ENCODE measurements around the gene GNA12.

GNA12 gene

GRCh38 chr7:2725178-2726105 lies 118.7 kb downstream of the GNA12 start:
- no peak for TF ChIP-seq MAX (IDR thresholded peaks at IDR 0.05)
- no peak for TF ChIP-seq RAD21 (IDR thresholded peaks at IDR 0.05; ENCODE audit: low read depth)
- TF ChIP-seq TEAD4 (IDR thresholded peaks at IDR 0.05) = no peak
- TF ChIP-seq FOXM1 (IDR thresholded peaks at IDR 0.05; ENCODE audit: borderline replicate concordance, low read depth) = no peak
- no peak for TF ChIP-seq USF1 (IDR thresholded peaks at IDR 0.05)

GRCh38 chr7:2724453-2725177 lies 119.5 kb downstream of the GNA12 start:
- TF ChIP-seq EP300 (IDR thresholded peaks at IDR 0.05; ENCODE audit: borderline replicate concordance) (no peak), TEAD4 (IDR thresholded peaks at IDR 0.05) (no peak), TAF1 (IDR thresholded peaks at IDR 0.05; ENCODE audit: low read depth) (no peak), TCF12 (IDR thresholded peaks at IDR 0.05; ENCODE audit: low read depth) (no peak), MAX (IDR thresholded peaks at IDR 0.05) (no peak), CEBPB (IDR thresholded peaks at IDR 0.05) (no peak), CREB1 (IDR thresholded peaks at IDR 0.05; ENCODE audit: low read depth) (no peak), RAD21 (IDR thresholded peaks at IDR 0.05; ENCODE audit: low read depth) (no peak)

- TF ChIP-seq TCF12 (IDR thresholded peaks at IDR 0.05; ENCODE audit: low read depth) (no peak), FOXM1 (IDR thresholded peaks at IDR 0.05; ENCODE audit: borderline replicate concordance, low read depth) (no peak), NFIC (IDR thresholded peaks at IDR 0.05) (no peak), ZBTB7A (IDR thresholded peaks at IDR 0.05; ENCODE audit: low read depth) (no peak), TAF1 (IDR thresholded peaks at IDR 0.05; ENCODE audit: low read depth) (no peak), RAD21 (IDR thresholded peaks at IDR 0.05; ENCODE audit: low read depth) (no peak), TEAD4 (IDR thresholded peaks at IDR 0.05) (no peak), YY1 (IDR thresholded peaks at IDR 0.05; ENCODE audit: low read depth) (no peak), EP300 (IDR thresholded peaks at IDR 0.05; ENCODE audit: borderline replicate concordance) (no peak), USF1 (IDR thresholded peaks at IDR 0.05) (no peak), MAX (IDR thresholded peaks at IDR 0.05) (no peak), CEBPB (IDR thresholded peaks at IDR 0.05) (no peak), REST (IDR thresholded peaks at IDR 0.05; ENCODE audit: low read depth) (no peak)
These were observed 120.8 kb downstream of the GNA12 start for GRCh38 chr7:2723138-2723850.

GRCh38 chr7:2722591-2722990 lies 121.5 kb downstream of the GNA12 start:
- no peak for TF ChIP-seq NFIC (IDR thresholded peaks at IDR 0.05)
- TF ChIP-seq EGR1 (IDR thresholded peaks at IDR 0.05) = no peak
- no peak for TF ChIP-seq USF1 (IDR thresholded peaks at IDR 0.05)
- TF ChIP-seq CREB1 (IDR thresholded peaks at IDR 0.05; ENCODE audit: low read depth) = no peak
- TF ChIP-seq ZBTB7A (IDR thresholded peaks at IDR 0.05; ENCODE audit: low read depth) = no peak
- no peak for TF ChIP-seq TEAD4 (IDR thresholded peaks at IDR 0.05)

- TF ChIP-seq TCF12 (IDR thresholded peaks at IDR 0.05; ENCODE audit: low read depth) (no peak), CREB1 (IDR thresholded peaks at IDR 0.05; ENCODE audit: low read depth) (no peak), FOXM1 (IDR thresholded peaks at IDR 0.05; ENCODE audit: borderline replicate concordance, low read depth) (no peak), USF1 (IDR thresholded peaks at IDR 0.05) (no peak), CEBPB (IDR thresholded peaks at IDR 0.05) (no peak), TEAD4 (IDR thresholded peaks at IDR 0.05) (no peak), REST (IDR thresholded peaks at IDR 0.05; ENCODE audit: low read depth) (no peak), EP300 (IDR thresholded peaks at IDR 0.05; ENCODE audit: borderline replicate concordance) (no peak), MAX (IDR thresholded peaks at IDR 0.05) (no peak), TAF1 (IDR thresholded peaks at IDR 0.05; ENCODE audit: low read depth) (no peak), ZBTB7A (IDR thresholded peaks at IDR 0.05; ENCODE audit: low read depth) (no peak), EGR1 (IDR thresholded peaks at IDR 0.05) (no peak), RAD21 (IDR thresholded peaks at IDR 0.05; ENCODE audit: low read depth) (no peak), NFIC (IDR thresholded peaks at IDR 0.05) (no peak), YY1 (IDR thresholded peaks at IDR 0.05; ENCODE audit: low read depth) (no peak)
These were observed 122.3 kb downstream of the GNA12 start for GRCh38 chr7:2721842-2722241.

Data from Ishikawa (cell line).